GM18861 (cell line): ENCODE measurements around the gene DTX1.
A peak's percentile ranks its signal among the peaks of the same experiment; 100 is the strongest.

Experiments
- ATAC-seq: cut with Tn5 transposase; IDR thresholded peaks from one replicate; pipeline ENCODE4 v1.9.1; 2021; ENCODE audit not compliant: unreplicated experiment

The DTX1 gene

GRCh38 chr12:113070117-113070906, 13.8 kb downstream of the DTX1 start:
- ATAC-seq: peak; percentile 36

GRCh38 chr12:113071135-113072112, 14.9 kb downstream of the DTX1 start:
- no peak for ATAC-seq

GRCh38 chr12:113072136-113072535, 15.6 kb downstream of the DTX1 start:
- no peak for ATAC-seq

- ATAC-seq: no peak
Measured at GRCh38 chr12:113073586-113073985, 17.1 kb downstream of the DTX1 start.

- peak; percentile 89 for ATAC-seq
Measured at GRCh38 chr12:113075137-113075683, 18.7 kb downstream of the DTX1 start.

GRCh38 chr12:113077057-113077858, 20.7 kb downstream of the DTX1 start:
- no peak for ATAC-seq

- ATAC-seq: no peak
Measured at GRCh38 chr12:113077859-113078255, 21.3 kb downstream of the DTX1 start.

GRCh38 chr12:113081873-113082272, 25.3 kb downstream of the DTX1 start:
- ATAC-seq: no peak

GRCh38 chr12:113082486-113083148, 26.1 kb downstream of the DTX1 start:
- peak; percentile 77 for ATAC-seq

GRCh38 chr12:113083863-113084435, 27.4 kb downstream of the DTX1 start:
- no peak for ATAC-seq

- no peak for ATAC-seq
Measured at GRCh38 chr12:113086249-113087164, 30.0 kb downstream of the DTX1 start.

- ATAC-seq: no peak
Measured at GRCh38 chr12:113087193-113087592, 30.7 kb downstream of the DTX1 start.

GRCh38 chr12:113088037-113088436, 31.5 kb downstream of the DTX1 start:
- ATAC-seq: no peak

- no peak for ATAC-seq
Measured at GRCh38 chr12:113088971-113089756, 32.6 kb downstream of the DTX1 start.

- ATAC-seq: no peak
Measured at GRCh38 chr12:113089839-113090238, 33.3 kb downstream of the DTX1 start.

- no peak for ATAC-seq
Measured at GRCh38 chr12:113090740-113091139, 34.2 kb downstream of the DTX1 start.

- no peak for ATAC-seq
Measured at GRCh38 chr12:113091506-113091905, 35.0 kb downstream of the DTX1 start.
